Erythroblast (primary cell): ENCODE data around the gene DENND4A.

Experiments
- DNase-seq, 2 experiments: peaks; one replicate each; lab custom pipeline; 2025; lab: John Stamatoyannopoulos, UW
- GATA1 ChIP-seq: IDR thresholded peaks from 2 replicates; pipeline ENCODE4 v1.6.1; 2011; ENCODE audit warnings: low read depth, mild to moderate bottlenecking, control low read depth, low read length, moderate library complexity
- POLR2A ChIP-seq: IDR thresholded peaks from 2 replicates; pipeline ENCODE4 v1.6.1; 2011; ENCODE audit warnings: mild to moderate bottlenecking, low read length

DENND4A gene

GRCh38 chr15:65789759-65790425, 2.2 kb downstream of the DENND4A start:
- DNase-seq = peak in 1 of 2 experiments; percentile 19
- TF ChIP-seq GATA1 = no peak
- no peak for TF ChIP-seq POLR2A

GRCh38 chr15:65789105-65789504, 3.0 kb downstream of the DENND4A start:
- DNase-seq = no peak
- TF ChIP-seq POLR2A = no peak
- TF ChIP-seq GATA1 = no peak

DNA sequence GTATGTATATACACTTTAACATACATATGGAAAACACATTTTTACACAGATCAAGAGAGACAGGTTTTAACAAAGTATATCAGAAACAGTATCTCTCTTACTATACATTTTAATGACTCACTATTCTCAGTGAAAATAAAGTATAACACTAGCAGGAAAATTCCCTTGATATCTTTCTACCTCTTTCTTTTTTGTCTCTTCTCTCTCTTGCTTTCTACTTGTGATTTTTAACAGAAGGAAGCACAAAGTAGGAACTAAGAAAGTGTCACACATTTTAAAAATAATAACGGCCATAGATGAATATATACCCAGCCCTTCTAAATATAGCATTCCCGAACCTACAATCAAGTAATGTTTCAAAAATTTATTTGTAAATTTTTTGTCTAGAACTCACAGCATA, 4.8 kb downstream of the DENND4A start:
- no peak for DNase-seq
- TF ChIP-seq GATA1 (no peak), POLR2A (no peak)

- TF ChIP-seq POLR2A = no peak
- TF ChIP-seq GATA1 = no peak
- no peak for DNase-seq
Observed at GRCh38 chr15:65785151-65785550, 6.9 kb downstream of the DENND4A start.

DNA sequence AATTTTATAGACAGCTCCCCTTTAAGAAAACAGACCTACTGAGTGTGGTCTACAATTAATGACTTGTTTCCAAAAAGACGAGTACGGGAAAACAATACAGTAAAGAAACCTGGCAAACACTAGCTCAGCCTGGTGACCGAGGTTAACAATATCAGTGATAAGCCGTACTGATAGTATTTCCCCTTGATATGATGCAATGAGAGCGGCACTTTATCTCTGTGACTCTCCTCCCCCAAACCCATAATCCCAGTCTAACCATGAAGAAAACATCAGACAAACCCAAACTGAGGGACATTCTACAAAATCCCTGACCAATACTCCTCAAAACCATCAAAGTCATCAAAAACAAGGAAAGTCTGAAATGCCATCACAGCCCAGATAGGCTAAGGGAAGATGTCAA, 8.2 kb downstream of the DENND4A start:
- peak; percentile 62 to 73 for DNase-seq
- TF ChIP-seq GATA1 = no peak
- no peak for TF ChIP-seq POLR2A

DNA sequence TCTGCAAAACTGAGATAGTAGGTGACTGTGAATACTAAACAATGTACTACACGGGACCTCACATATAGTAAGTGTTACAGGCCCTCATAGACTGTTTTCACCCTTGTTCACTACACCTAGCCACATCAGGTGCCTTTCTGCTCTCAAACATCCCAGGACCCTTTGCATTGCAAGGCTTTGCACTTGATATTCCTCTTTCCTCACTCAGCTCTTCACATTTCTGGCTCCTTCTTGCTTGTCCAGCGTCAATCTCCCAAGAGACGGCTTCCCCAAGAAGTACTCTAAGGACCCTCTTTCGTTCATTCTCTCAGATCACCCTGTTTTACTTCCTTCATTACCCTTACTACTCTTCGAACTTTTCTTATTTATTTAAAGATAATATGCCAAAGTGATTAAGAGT, 10.0 kb downstream of the DENND4A start:
- DNase-seq = peak in 1 of 2 experiments; percentile 33
- TF ChIP-seq POLR2A (no peak), GATA1 (no peak)

DNA sequence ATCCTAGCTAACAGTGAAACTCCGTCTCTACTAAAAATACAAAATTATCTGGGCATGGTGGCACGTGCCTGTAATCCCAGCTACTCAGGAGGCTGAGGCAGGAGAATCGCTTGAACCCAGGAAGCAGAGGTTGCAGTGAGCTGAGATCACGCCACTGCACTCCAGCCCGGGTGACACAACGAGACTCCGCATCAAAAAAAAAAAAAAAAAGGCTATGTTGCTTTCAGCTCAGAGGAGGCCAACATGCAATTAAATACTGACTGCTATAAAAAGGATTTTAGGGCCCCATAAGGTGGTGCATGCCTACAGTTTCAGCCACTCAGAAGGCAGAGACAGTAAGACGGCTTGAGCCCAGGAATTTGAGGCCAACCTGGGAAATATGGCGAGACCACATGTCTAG, 13.4 kb downstream of the DENND4A start:
- peak; percentile 40 to 52 for DNase-seq

DNA sequence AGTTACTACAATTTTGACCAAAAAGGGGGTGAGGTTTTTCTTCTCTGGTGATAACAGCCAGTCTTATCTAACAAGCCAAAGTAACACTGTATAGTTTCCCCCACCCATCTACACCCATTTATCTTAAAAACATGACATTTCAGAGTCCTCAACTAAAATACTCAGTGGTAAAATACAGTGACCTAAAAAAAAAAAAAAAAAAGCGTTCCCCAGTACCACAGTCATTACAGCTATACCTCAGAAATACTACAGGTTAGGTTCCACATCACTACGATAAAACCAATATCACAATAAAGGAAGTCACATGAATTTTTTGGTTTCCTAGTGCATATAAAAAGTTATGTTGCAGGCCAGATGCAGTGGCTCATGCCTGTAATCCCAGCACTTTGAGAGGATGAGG, 13.8 kb downstream of the DENND4A start:
- peak; percentile 79 to 93 for DNase-seq

GRCh38 chr15:65777843-65778242, 14.2 kb downstream of the DENND4A start:
- DNase-seq = peak; percentile 74 to 86
- no peak for TF ChIP-seq GATA1

More for the DNA sequence above, 13.8 kb downstream of the DENND4A start:
- TF ChIP-seq POLR2A = no peak
- TF ChIP-seq GATA1 = no peak

GRCh38 chr15:65777053-65777452, 15.0 kb downstream of the DENND4A start:
- DNase-seq = no peak
- TF ChIP-seq GATA1 (no peak), POLR2A (no peak)

DNA sequence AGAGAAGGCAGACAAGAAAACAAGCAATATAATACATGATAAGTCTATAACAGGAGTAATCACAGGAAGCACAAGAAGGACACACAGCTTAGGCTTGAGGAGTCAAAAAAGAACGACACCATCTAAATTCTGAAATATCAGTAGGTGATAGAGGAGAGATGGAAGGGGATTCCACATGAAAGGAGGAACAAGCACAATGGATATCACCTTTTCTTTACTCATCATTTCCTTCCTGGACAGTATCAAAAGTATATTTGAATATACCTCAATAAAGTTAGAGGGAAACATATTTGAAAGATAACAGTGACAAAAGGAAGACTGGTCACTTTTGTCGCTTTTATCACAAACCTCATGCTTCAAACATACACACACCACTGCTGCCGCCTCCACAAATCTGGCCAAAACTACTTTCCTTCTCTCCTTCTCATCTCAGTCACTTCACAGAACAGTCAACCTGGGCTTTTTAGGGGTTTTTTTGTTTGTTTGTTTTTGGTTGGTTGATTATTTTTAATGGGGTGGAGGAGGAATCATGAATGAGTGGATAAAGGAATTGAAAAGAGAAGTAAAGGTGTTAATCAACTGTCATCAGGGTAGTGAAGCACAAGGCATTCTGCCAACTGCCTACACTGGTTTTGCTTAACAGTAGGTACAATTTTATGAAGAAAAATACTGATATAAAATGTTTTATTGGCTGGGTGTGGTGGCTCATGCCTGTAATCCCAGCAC, 18.5 kb downstream of the DENND4A start:
- TF ChIP-seq POLR2A (no peak), GATA1 (no peak)
- no peak for DNase-seq

DNA sequence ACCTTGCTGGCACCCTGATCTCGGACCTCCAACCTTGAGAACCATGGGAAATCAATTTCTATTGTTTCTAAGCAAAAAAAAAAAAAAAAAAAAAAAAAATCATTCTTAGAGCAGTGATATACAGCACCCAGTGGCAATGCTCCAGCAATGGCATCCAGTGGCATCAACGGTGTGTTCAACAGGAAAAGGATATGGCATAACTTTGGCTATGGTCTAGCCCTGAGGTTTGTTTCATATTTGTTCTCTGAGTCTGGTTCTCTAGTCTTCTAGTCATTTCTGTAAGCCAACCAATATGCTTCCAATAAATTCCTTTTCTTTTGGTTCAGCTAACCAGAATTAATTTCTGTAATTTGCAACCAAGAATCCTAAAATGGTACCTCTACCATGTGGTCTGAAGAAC, 19.2 kb downstream of the DENND4A start:
- TF ChIP-seq POLR2A = no peak
- TF ChIP-seq GATA1 = no peak
- DNase-seq = no peak

DNA sequence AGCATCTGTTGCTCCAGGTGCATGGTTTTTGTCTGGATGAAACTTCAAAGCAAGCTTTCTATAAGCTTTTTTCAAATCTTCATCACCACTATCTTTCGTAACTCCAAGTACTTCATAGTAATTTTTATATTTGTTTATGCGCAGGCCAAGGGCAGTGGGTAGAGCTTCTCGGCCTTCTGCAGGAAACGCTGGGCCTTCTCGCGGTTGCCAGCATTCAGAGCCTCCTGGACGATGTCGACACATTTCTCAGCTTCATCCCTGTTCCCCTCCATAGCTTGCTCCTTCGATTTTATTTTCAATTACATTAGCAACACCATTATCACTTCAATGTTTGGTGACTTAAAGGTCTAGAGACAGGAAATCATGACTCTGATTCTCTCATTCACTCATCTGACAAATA, 20.2 kb downstream of the DENND4A start:
- TF ChIP-seq POLR2A (no peak), GATA1 (no peak)

GRCh38 chr15:65769482-65769881, 22.6 kb downstream of the DENND4A start:
- TF ChIP-seq POLR2A (no peak), GATA1 (no peak)

More for the DNA sequence above, 20.2 kb downstream of the DENND4A start:
- no peak for DNase-seq

GRCh38 chr15:65767895-65768294, 24.2 kb downstream of the DENND4A start:
- DNase-seq = no peak
- no peak for TF ChIP-seq GATA1
- no peak for TF ChIP-seq POLR2A

More at GRCh38 chr15:65769482-65769881, 22.6 kb downstream of the DENND4A start:
- no peak for DNase-seq

DNA sequence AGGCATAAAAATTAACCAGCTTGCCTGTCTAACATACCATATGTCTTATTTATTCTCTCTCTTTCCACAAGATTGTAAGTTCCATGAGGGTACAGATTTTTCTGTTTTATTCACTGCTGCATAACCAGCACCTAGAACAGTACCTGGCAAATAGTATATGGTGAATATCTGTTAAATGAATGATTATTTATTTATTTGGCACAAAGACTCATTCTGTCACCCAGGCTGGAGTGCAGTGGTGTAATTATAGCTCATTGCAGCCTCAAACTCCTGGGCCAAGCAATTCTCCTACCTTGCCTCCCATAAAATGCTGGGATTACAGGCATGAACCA, 24.9 kb downstream of the DENND4A start:
- TF ChIP-seq POLR2A (no peak), GATA1 (no peak)
- no peak for DNase-seq
